Osteoblast (primary cell): ENCODE data around the gene TRABD. TPM values are rescaled to one million over a fixed set of nuclear protein-coding genes. Genes with fewer than 3 reads are reported as not detected.

Source experiments
- DNase-seq: peaks from one replicate; pipeline ENCODE4 v3.0.0; 2011; ENCODE audit warnings: low spot score, mixed read lengths; ENCODE audit not compliant: insufficient read length; ENCODE audit errors: missing footprints
- H2AFZ ChIP-seq: 2 replicates; pipeline ENCODE4 v1.6.0; 2011; ENCODE audit warnings: mild to moderate bottlenecking, low read length
- H3K27ac ChIP-seq: 2 replicates; pipeline ENCODE4 v1.5.1; 2011; ENCODE audit warnings: mild to moderate bottlenecking, low read depth, low read length, moderate library complexity
- H3K27me3 ChIP-seq: 2 replicates; pipeline ENCODE4 v1.6.0; 2012; ENCODE audit warnings: mild to moderate bottlenecking, control low read depth, inconsistent platforms, low read length, moderate library complexity; ENCODE audit not compliant: insufficient read depth
- H3K36me3 ChIP-seq: 2 replicates; pipeline ENCODE4 v1.5.1; 2011; ENCODE audit warnings: mild to moderate bottlenecking, low read length, control low read depth, moderate library complexity; ENCODE audit not compliant: insufficient read depth
- H3K4me1 ChIP-seq: 2 replicates; pipeline ENCODE4 v1.5.1; 2011; ENCODE audit warnings: mild to moderate bottlenecking, low read length, control low read depth, moderate library complexity; ENCODE audit not compliant: insufficient read depth
- H3K4me2 ChIP-seq: 2 replicates; pipeline ENCODE4 v1.6.0; 2011; ENCODE audit warnings: mild to moderate bottlenecking, low read length; ENCODE audit not compliant: insufficient read depth
- H3K4me3 ChIP-seq: fragments of 200-600 bp; sonication (generic); 3 replicates; pipeline ENCODE4 v1.5.1; 2012; ENCODE audit warnings: mild to moderate bottlenecking, low read length, inconsistent platforms; ENCODE audit not compliant: insufficient read depth
- H3K79me2 ChIP-seq: 2 replicates; pipeline ENCODE4 v1.6.0; 2012; ENCODE audit warnings: mild to moderate bottlenecking, low read length, control low read depth, inconsistent platforms; ENCODE audit not compliant: insufficient read depth
- H3K9me3 ChIP-seq: 2 replicates; pipeline ENCODE4 v1.5.1; 2011; ENCODE audit warnings: low read depth, low read length, control low read depth
- H4K20me1 ChIP-seq: 2 replicates; pipeline ENCODE4 v1.6.0; 2012; ENCODE audit warnings: mild to moderate bottlenecking, low read length, control low read depth; ENCODE audit not compliant: insufficient read depth
- CTCF ChIP-seq: IDR thresholded peaks from 2 replicates; pipeline ENCODE4 v1.5.1; 2011; ENCODE audit warnings: mild to moderate bottlenecking, low read depth, low read length, moderate library complexity; ENCODE audit errors: extremely low read depth
- total RNA-seq: library from RNA; depleted of rRNA; stranded (reverse); fragments of >200 nt; gene quantifications from 2 replicates; pipeline ENCODE4 v1.2.3, GENCODE V29; 2012

TRABD gene
- total RNA-seq, 1 donor = 13.8 TPM

GRCh38 chr22:50169181-50169759, 16.4 kb upstream of the TRABD start:
- Histone ChIP-seq H3K4me3 (no peak overlapping the region), H3K79me2 (no peaks in the 10 kb centered on the region), H3K4me1 (no peaks in the 10 kb centered on the region), H3K36me3 (no peaks in the 10 kb centered on the region), H3K9me3 (no peaks in the 10 kb centered on the region), H3K27ac (no peak overlapping the region), H3K4me2 (no peak overlapping the region), H2AFZ (no peak overlapping the region), H4K20me1 (no peaks in the 10 kb centered on the region), H3K27me3 (peaks cover 14% of the 10 kb centered on the region)
- TF ChIP-seq CTCF = no peak
- DNase-seq = no peak

- Histone ChIP-seq H3K36me3 (no peaks in the 10 kb centered on the region), H3K4me1 (no peaks in the 10 kb centered on the region), H3K27ac (no peak overlapping the region), H3K9me3 (no peaks in the 10 kb centered on the region), H3K4me3 (peak overlapping the region; percentile 56), H3K4me2 (peak overlapping the region; percentile 28), H3K27me3 (peaks cover 14% of the 10 kb centered on the region), H4K20me1 (no peaks in the 10 kb centered on the region), H2AFZ (no peak overlapping the region), H3K79me2 (no peaks in the 10 kb centered on the region)
- no peak for TF ChIP-seq CTCF
- DNase-seq = peak; percentile 91
Observed at GRCh38 chr22:50169774-50170341, 15.9 kb upstream of the TRABD start.

DNA sequence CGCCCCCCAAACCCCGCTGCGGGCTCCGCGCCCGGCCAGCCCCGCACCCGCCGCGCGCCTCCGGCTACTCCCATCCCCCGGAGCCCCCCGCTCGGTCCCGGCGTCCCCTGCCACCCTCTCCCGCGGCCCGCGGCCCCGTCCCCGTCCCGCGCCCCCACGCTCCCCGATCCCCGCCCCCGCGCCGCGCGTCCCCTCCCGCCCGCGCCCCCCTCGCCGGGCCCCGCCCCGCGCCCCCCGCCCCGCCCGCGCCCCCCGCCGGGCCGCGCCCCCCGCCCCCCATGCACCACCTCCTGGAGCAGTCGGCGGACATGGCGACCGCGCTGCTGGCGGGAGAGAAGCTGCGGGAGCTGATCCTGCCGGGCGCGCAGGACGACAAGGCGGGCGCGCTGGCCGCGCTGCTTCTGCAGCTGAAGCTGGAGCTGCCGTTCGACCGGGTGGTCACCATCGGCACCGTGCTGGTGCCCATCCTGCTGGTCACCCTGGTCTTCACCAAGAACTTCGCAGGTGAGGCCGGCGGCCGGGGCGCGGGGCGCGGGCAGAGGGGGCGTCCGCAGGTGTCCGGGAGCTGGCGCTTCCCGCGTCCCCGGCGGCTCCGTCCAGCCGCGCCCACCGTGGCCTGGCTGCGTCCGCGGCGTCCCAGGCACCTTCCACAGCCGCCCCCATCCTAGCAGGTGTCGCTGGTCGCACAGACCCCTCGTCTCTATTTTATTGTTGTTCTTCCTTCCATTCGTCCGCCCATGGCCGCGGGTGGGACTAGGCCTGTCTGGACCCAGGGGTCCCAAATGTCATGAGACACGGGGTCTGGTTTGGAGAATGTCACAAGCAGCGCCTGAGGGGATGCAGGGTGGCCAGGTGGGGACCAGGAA, 15.0 kb upstream of the TRABD start, which contains the start of gene PANX2:
TSS of gene PANX2 (plus strand) at position 279 of the 866 bp plus-strand sequence. CDS start at position 279, 0 bp downstream.
- H3K4me1 ChIP-seq = no peaks in the 10 kb centered on the region
- no peaks in the 10 kb centered on the region for H3K79me2 ChIP-seq
- H3K27ac ChIP-seq = no peak within 1 kb of the TSS
- no peak for TF ChIP-seq CTCF
- no peaks in the 10 kb centered on the region for H3K9me3 ChIP-seq
- peaks cover 14% of the 10 kb centered on the region for H3K27me3 ChIP-seq
- H4K20me1 ChIP-seq = no peaks in the 10 kb centered on the region
- peak; percentile 87 for DNase-seq
- H3K4me2 ChIP-seq = peak within 1 kb of the TSS; percentile 53
- no peaks in the 10 kb centered on the region for H3K36me3 ChIP-seq
- H3K4me3 ChIP-seq = peak within 1 kb of the TSS; percentile 57
- no peak within 1 kb of the TSS for H2AFZ ChIP-seq
